ENCODE measurements around the gene VSIR. TPM values are rescaled to one million over a fixed set of nuclear protein-coding genes. Genes with fewer than 3 reads are reported as not detected.

Gene VSIR
- total RNA-seq, 1 donor from 2014 or later: 115 TPM

DNA sequence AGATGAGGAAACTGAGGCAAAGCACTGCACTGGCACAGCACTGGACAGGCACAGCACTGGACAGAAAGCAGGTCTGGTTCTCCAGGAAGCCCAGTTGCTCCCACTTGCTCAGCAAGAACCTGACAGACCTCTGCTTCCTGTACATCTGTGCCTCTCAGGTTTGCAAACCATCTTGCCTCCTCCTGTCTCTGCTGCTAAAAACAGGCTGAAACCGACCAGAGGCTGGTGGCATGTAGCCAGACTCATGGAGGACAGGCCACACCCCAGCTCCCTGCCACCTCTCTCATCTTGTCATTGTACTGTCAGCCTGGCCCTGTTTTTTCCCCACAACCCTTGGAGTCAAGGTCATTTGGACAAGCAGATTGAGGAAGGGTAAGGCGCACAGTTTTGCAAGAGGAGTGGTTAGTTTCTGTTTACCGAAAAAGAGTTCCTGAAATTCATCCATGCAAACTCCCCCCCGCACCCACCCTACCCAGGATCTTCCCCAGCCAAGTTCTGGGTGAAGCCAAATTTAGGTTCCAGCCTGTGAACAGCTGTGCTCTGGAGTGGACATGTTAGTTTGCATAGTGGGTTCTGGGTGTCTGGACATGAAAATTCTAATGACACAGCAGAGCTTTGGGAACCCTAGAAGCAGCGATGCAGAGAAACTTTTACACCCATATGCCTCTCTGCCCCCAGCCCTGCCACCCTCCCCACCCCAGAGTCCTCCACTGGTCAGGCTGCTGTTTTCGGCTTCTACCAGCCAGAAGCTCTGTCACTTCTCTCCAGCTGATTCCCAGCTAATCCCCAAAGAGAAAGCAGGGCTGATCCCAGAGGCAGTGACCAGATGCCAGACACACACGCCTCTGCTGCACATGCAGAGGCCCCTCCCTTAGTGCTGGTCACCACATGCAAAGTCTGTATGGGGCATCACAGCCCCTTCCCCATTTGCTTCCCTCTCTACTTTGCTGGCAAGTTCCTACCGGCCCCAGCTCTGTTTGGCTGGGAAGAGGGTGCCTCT lies 45.3 kb downstream of the VSIR start:
- Mint-ChIP-seq H3K4me3 (peak overlapping the region; percentile 59), H3K27me3 (ENCODE audit: insufficient read depth) (no peaks in the 10 kb centered on the region), H3K36me3 (ENCODE audit: low read depth) (peaks cover 2% of the 10 kb centered on the region), H3K27ac (peak overlapping the region; percentile 99), H3K9me3 (no peaks in the 10 kb centered on the region), H3K4me1 (ENCODE audit: low read depth) (peaks cover 66% of the 10 kb centered on the region)
- DNase-seq (ENCODE audit: low spot score): peak; percentile 51
- intact Hi-C loops (cut with micrococcal nuclease): loop anchor here (10.0 kb wide), 1 partner anchor 357 kb away; the partner anchor contains the start of gene SPOCK2

GRCh38 chr10:71727105-71727737 lies 46.1 kb downstream of the VSIR start:
- Mint-ChIP-seq H3K4me1 (ENCODE audit: low read depth) (peaks cover 65% of the 10 kb centered on the region), H3K27me3 (ENCODE audit: insufficient read depth) (no peaks in the 10 kb centered on the region), H3K4me3 (peak overlapping the region; percentile 59), H3K36me3 (ENCODE audit: low read depth) (no peaks in the 10 kb centered on the region), H3K9me3 (no peaks in the 10 kb centered on the region), H3K27ac (peak overlapping the region; percentile 99)
- peak; percentile 43 for DNase-seq (ENCODE audit: low spot score)
- intact Hi-C loops (cut with micrococcal nuclease): loop anchor here (10.0 kb wide), 1 partner anchor 358 kb away; the partner anchor contains the start of gene SPOCK2

- peak overlapping the region; percentile 59 for H3K4me3 Mint-ChIP-seq
- no peaks in the 10 kb centered on the region for H3K9me3 Mint-ChIP-seq
- H3K27ac Mint-ChIP-seq: peak overlapping the region; percentile 99
- no peaks in the 10 kb centered on the region for H3K27me3 Mint-ChIP-seq (ENCODE audit: insufficient read depth)
- DNase-seq (ENCODE audit: low spot score): peak; percentile 18
- intact Hi-C loops (cut with micrococcal nuclease): loop anchor here (1.0 to 10.0 kb wide), 11 partner anchors 11 to 358 kb away; partner anchors contain the start of genes PSAP, SPOCK2 and VSIR
- no peaks in the 10 kb centered on the region for H3K36me3 Mint-ChIP-seq (ENCODE audit: low read depth)
- peaks cover 60% of the 10 kb centered on the region for H3K4me1 Mint-ChIP-seq (ENCODE audit: low read depth)
These were observed 46.7 kb downstream of the VSIR start for GRCh38 chr10:71726580-71727104.

GRCh38 chr10:71725998-71726579 lies 47.2 kb downstream of the VSIR start:
- Mint-ChIP-seq H3K27ac (peak overlapping the region; percentile 99), H3K9me3 (no peaks in the 10 kb centered on the region), H3K4me1 (ENCODE audit: low read depth) (peaks cover 59% of the 10 kb centered on the region), H3K36me3 (ENCODE audit: low read depth) (no peaks in the 10 kb centered on the region), H3K4me3 (peak overlapping the region; percentile 59), H3K27me3 (ENCODE audit: insufficient read depth) (no peaks in the 10 kb centered on the region)
- DNase-seq (ENCODE audit: low spot score): peak; percentile 38
- intact Hi-C loops (cut with micrococcal nuclease): loop anchor here (1.0 to 10.0 kb wide), 11 partner anchors 11 to 359 kb away; partner anchors contain the start of genes PSAP, SPOCK2 and VSIR

DNA sequence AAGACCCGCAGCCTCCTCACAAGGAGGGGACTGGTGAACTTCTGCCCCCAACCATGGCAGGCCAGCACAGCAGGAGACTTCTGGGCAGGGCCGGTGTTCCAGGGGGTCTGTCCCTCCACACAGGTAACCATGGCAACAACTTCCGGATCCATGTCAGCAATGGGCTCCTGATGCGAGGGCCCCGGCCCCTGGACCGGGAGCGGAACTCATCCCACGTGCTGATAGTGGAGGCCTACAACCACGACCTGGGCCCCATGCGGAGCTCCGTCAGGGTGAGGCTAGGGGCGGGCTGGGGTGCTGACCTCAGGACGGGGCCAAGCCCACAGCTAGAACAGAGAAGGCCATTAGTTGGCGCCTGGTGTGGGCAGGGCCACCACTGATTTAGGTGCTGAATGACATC lies 48.1 kb downstream of the VSIR start:
- Mint-ChIP-seq H3K9me3 (no peaks in the 10 kb centered on the region), H3K27me3 (ENCODE audit: insufficient read depth) (no peaks in the 10 kb centered on the region), H3K27ac (peak overlapping the region; percentile 99), H3K36me3 (ENCODE audit: low read depth) (no peaks in the 10 kb centered on the region), H3K4me1 (ENCODE audit: low read depth) (peaks cover 59% of the 10 kb centered on the region), H3K4me3 (no peak overlapping the region)
- intact Hi-C loops (cut with micrococcal nuclease): loop anchor here (10.0 kb wide), 1 partner anchor 360 kb away; the partner anchor contains the start of gene SPOCK2
- no peak for DNase-seq (ENCODE audit: low spot score)

- Mint-ChIP-seq H3K27me3 (ENCODE audit: insufficient read depth) (no peaks in the 10 kb centered on the region), H3K4me3 (no peak overlapping the region), H3K36me3 (ENCODE audit: low read depth) (no peaks in the 10 kb centered on the region), H3K4me1 (ENCODE audit: low read depth) (peaks cover 59% of the 10 kb centered on the region), H3K27ac (peak overlapping the region; percentile 82), H3K9me3 (no peaks in the 10 kb centered on the region)
- intact Hi-C loops (cut with micrococcal nuclease): loop anchor here (10.0 kb wide), 1 partner anchor 360 kb away; the partner anchor contains the start of gene SPOCK2
- no peak for DNase-seq (ENCODE audit: low spot score)
These were observed 48.8 kb downstream of the VSIR start for GRCh38 chr10:71724539-71724938.

GRCh38 chr10:71723311-71723710 lies 50.0 kb downstream of the VSIR start:
- no peak for DNase-seq (ENCODE audit: low spot score)
- no peaks in the 10 kb centered on the region for H3K27me3 Mint-ChIP-seq (ENCODE audit: insufficient read depth)
- H3K4me1 Mint-ChIP-seq (ENCODE audit: low read depth): peaks cover 49% of the 10 kb centered on the region
- no peak overlapping the region for H3K4me3 Mint-ChIP-seq
- H3K9me3 Mint-ChIP-seq: no peaks in the 10 kb centered on the region
- H3K27ac Mint-ChIP-seq: peak overlapping the region; percentile 7
- intact Hi-C loops (cut with micrococcal nuclease): loop anchor here (10.0 kb wide), 1 partner anchor 361 kb away; the partner anchor contains the start of gene SPOCK2
- no peaks in the 10 kb centered on the region for H3K36me3 Mint-ChIP-seq (ENCODE audit: low read depth)

DNA sequence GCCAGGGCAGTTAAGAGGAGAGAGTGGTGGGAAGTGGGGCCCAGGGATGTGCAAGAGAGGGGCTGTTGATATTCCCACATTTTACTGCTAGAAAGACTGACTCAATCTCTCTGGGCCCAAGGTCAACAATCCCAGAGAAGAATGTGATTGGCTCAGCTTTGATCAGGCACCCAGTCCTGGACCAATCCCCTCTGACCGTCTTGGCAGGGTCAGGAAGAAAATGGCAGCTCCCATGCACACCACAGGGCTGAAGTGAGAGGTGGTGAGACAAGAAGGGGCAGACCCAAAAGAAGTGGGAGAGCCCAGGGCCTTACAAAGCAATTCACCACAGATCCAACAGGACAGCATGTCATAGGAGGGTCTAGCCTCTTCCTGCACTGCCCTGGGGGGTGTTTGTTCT lies 50.5 kb downstream of the VSIR start:
- intact Hi-C loops (cut with micrococcal nuclease): loop anchor here (10.0 kb wide), 1 partner anchor 362 kb away; the partner anchor contains the start of gene SPOCK2
- Mint-ChIP-seq H3K27ac (peak overlapping the region; percentile 80), H3K4me1 (ENCODE audit: low read depth) (peaks cover 45% of the 10 kb centered on the region)

DNA sequence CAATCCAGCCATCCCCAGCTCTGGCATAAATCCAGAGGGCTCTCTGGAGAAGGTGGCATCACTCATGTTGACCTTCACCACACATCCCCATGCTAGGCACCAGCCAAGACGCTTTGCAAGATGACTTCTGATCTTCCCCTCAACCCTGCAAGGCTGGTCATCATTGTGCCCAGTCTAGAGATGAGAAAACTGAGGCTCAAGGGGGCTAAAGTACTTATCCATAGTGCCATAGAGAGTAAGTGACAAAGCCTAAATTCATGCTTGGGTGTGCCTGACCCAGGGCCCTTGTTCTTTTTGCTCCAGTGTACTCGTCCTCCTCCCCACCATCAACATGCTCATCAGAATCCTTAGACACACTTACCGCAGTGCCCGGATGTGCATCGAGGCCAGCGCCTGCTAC lies 52.0 kb downstream of the VSIR start:
- H3K4me1 Mint-ChIP-seq (ENCODE audit: low read depth): peaks cover 35% of the 10 kb centered on the region
- no peak for DNase-seq (ENCODE audit: low spot score)
- no peaks in the 10 kb centered on the region for H3K27me3 Mint-ChIP-seq (ENCODE audit: insufficient read depth)
- no peak overlapping the region for H3K27ac Mint-ChIP-seq
- no peak overlapping the region for H3K4me3 Mint-ChIP-seq
- no peaks in the 10 kb centered on the region for H3K36me3 Mint-ChIP-seq (ENCODE audit: low read depth)
- intact Hi-C loops (cut with micrococcal nuclease): loop anchor here (10.0 kb wide), 1 partner anchor 363 kb away; the partner anchor contains the start of gene SPOCK2
- no peaks in the 10 kb centered on the region for H3K9me3 Mint-ChIP-seq

More for the DNA sequence above, 50.5 kb downstream of the VSIR start:
- DNase-seq (ENCODE audit: low spot score): no peak
- H3K9me3 Mint-ChIP-seq: no peaks in the 10 kb centered on the region
- no peaks in the 10 kb centered on the region for H3K36me3 Mint-ChIP-seq (ENCODE audit: low read depth)
- no peak overlapping the region for H3K4me3 Mint-ChIP-seq
- no peaks in the 10 kb centered on the region for H3K27me3 Mint-ChIP-seq (ENCODE audit: insufficient read depth)

DNA sequence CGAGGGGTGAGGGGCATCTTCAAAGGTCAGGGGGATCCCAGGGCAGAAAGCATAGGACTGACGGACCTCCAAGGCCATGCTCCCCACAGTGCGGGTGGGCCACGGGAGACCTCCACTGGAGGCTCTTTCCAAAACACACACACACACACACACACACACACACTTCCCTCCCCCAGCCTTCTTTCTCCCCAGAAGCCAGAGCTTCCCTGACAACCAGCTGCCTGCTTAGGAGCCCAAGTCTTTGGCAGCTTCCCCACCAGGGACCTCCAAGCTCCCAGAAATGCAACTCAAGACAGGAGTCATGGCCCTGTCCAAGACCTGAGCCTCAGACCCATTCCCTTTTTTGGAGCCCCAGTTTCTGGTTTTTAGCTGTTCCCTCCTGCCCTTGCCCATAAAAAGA lies 53.0 kb downstream of the VSIR start:
- intact Hi-C loops (cut with micrococcal nuclease): loop anchor here (10.0 kb wide), 1 partner anchor 365 kb away; the partner anchor contains the start of gene SPOCK2
- Mint-ChIP-seq H3K4me1 (ENCODE audit: low read depth) (peaks cover 30% of the 10 kb centered on the region), H3K27me3 (ENCODE audit: insufficient read depth) (no peaks in the 10 kb centered on the region), H3K4me3 (no peak overlapping the region), H3K36me3 (ENCODE audit: low read depth) (no peaks in the 10 kb centered on the region), H3K27ac (no peak overlapping the region), H3K9me3 (no peaks in the 10 kb centered on the region)
- no peak for DNase-seq (ENCODE audit: low spot score)

GRCh38 chr10:71719464-71720201 lies 53.7 kb downstream of the VSIR start, which contains the start of gene C10orf105:
C10orf105 (minus strand) TSS chr10:71719778; CDS start chr10:71716337, 3,441 bp downstream.
- DNase-seq (ENCODE audit: low spot score): no peak
- no peak within 1 kb of the TSS for H3K27ac Mint-ChIP-seq
- H3K4me3 Mint-ChIP-seq: no peak within 1 kb of the TSS
- intact Hi-C loops (cut with micrococcal nuclease): loop anchor here (10.0 kb wide), 1 partner anchor 365 kb away; the partner anchor contains the start of gene SPOCK2
- no peaks in the 10 kb centered on the region for H3K36me3 Mint-ChIP-seq (ENCODE audit: low read depth)
- H3K27me3 Mint-ChIP-seq (ENCODE audit: insufficient read depth): no peaks in the 10 kb centered on the region
- no peaks in the 10 kb centered on the region for H3K9me3 Mint-ChIP-seq
- peaks cover 31% of the 10 kb centered on the region for H3K4me1 Mint-ChIP-seq (ENCODE audit: low read depth)

All from activated T-helper 1 cell treated with anti-CD3 and anti-CD28 coated beads, Interleukin-12 subunit alpha, Interleukin-12 subunit beta, Interleukin-2, Interleukin-4 antibody, amounts not matched to agents 30 ng/mL and 10 ng/mL and 1 ng/mL, durations not matched to agents 14 hours and 24 hours and 36 hours (primary cell).